K562 (cell line): ENCODE results near the gene MS4A2. TPM values are rescaled to one million over a fixed set of nuclear protein-coding genes. Genes with fewer than 3 reads are reported as not detected.

Source experiments
- CSDE1 ChIP-seq, 2 experiments: fragments of 450-650 bp; IDR thresholded peaks; 2 replicates each; pipeline ENCODE4 v1.6.1; 2016; ENCODE audit warnings: mild to moderate bottlenecking in 1 of 2
- CTCFL ChIP-seq: IDR thresholded peaks from 2 replicates; pipeline ENCODE4 v1.6.1; 2011; ENCODE audit warnings: borderline replicate concordance, low read depth, mild to moderate bottlenecking, moderate library complexity, low read length; ENCODE audit not compliant: insufficient read depth, poor library complexity, severe bottlenecking
- DMBX1 ChIP-seq: fragments of 250-450 bp; sonication (Bioruptor Pico); IDR thresholded peaks from 2 replicates; pipeline ENCODE4 v1.8.0; 2022; ENCODE audit warnings: inconsistent platforms, mild to moderate bottlenecking, moderate library complexity, borderline replicate concordance
- FIP1L1 ChIP-seq: fragments of 200-400 bp; formaldehyde crosslinking; IDR thresholded peaks from 2 replicates; pipeline ENCODE4 v1.6.1; 2018; ENCODE audit warnings: mild to moderate bottlenecking, low read depth, low read length; ENCODE audit not compliant: poor library complexity, severe bottlenecking
- FOXA3 ChIP-seq, 2 experiments: fragments of 450-650 bp in 1 of 2; sonication (generic) in 1 of 2; formaldehyde crosslinking; IDR thresholded peaks in 1 of 2; conservative IDR thresholded peaks in 1 of 2; 2 replicates each; pipeline versions ENCODE4 v1.4.0 to v1.8.0; 2020 to 2022; ENCODE audit warnings: mild to moderate bottlenecking in 2 of 2, missing genetic modification reagents in 1 of 2
- FOXM1 ChIP-seq, 2 experiments: fragments of 450-650 bp in 1 of 2; sonication (generic) in 1 of 2; formaldehyde crosslinking in 1 of 2; IDR thresholded peaks; 2 replicates each; pipeline versions ENCODE4 v1.6.1 to v1.9.0; 2017 to 2022; ENCODE audit warnings: low read depth in 2 of 2, mild to moderate bottlenecking in 2 of 2, missing genetic modification reagents in 1 of 2, moderate library complexity in 1 of 2
- MGA ChIP-seq: fragments of 450-650 bp; IDR thresholded peaks from 2 replicates; pipeline ENCODE4 v1.6.1; 2016; ENCODE audit warnings: mild to moderate bottlenecking, moderate library complexity
- RCOR1 ChIP-seq, 2 experiments: IDR thresholded peaks; 2 replicates each; pipeline ENCODE4 v1.6.1; 2012; ENCODE audit warnings: low read depth in 2 of 2, low read length in 2 of 2, borderline replicate concordance in 1 of 2, improper control_type of control experiment in 1 of 2
- SMARCE1 ChIP-seq: fragments of 450-650 bp; IDR thresholded peaks from 2 replicates; pipeline ENCODE4 v1.7.1; 2016; ENCODE audit warnings: mild to moderate bottlenecking
- TEAD4 ChIP-seq, 2 experiments: sonication (generic) in 1 of 2; formaldehyde crosslinking in 1 of 2; IDR thresholded peaks; 2 replicates each; pipeline versions ENCODE4 v1.6.1 to v1.8.0; 2012 to 2022; ENCODE audit warnings: borderline replicate concordance in 1 of 2, inconsistent platforms in 1 of 2, low read length in 1 of 2, mild to moderate bottlenecking in 1 of 2, missing genetic modification reagents in 1 of 2
- ZNF143 ChIP-seq: sonication (generic); formaldehyde crosslinking; IDR thresholded peaks from 2 replicates; pipeline ENCODE4 v1.9.0; 2022; ENCODE audit warnings: mild to moderate bottlenecking, missing genetic modification reagents
- ZNF699 ChIP-seq: fragments of 250-450 bp; sonication (Bioruptor Pico); IDR thresholded peaks from 2 replicates; pipeline ENCODE4 v1.8.0; 2021; ENCODE audit warnings: mild to moderate bottlenecking, moderate library complexity; ENCODE audit not compliant: insufficient replicate concordance
- polyA plus RNA-seq, 8 experiments: library from polyadenylated mRNA; depleted of rRNA in 4 of 8; stranded (reverse) in 5 of 8; unstranded in 3 of 8; fragments of >200 nt; fragmentation: Nextera tagmentation in 2 of 8; fragmentation: Illumina TruSeq in 1 of 8; extraction: Ambion mirVana in 2 of 8; extraction: Trizol in 1 of 8; gene quantifications; 2 replicates each; pipeline versions ENCODE4 v1.2.1 to v1.2.3, GENCODE V29; 2011 to 2014; ENCODE audit warnings: inconsistent platforms in 1 of 8, missing spikeins in 1 of 8
- total RNA-seq, 7 experiments: library from RNA; depleted of rRNA in 6 of 7; stranded (reverse); fragments of >200 nt in 6 of 7; fragmentation: Illumina TruSeq in 2 of 7; extraction: Trizol in 2 of 7; gene quantifications; 2 replicates each; pipeline versions ENCODE4 v1.2.1 to v1.2.3, GENCODE V29; 2011 to 2021; ENCODE audit warnings: low replicate concordance in 1 of 7

Gene MS4A2
- total and polyA plus RNA-seq, 9 of the 15 experiments (the other 6 are each of a cell fraction or from before 2014, with no cell fraction given) = 0.06 to 5.7 (median 0.86) TPM

GRCh38 chr11:60124802-60125432, 36.5 kb downstream of the MS4A2 start (continued):
- TF ChIP-seq CTCFL (no peak), RCOR1 (IDR thresholded peaks at IDR 0.05; ENCODE audit: borderline replicate concordance in 1 of 2, low read depth in 2 of 2, low read length in 2 of 2) (0 out of 4 replicates have a peak, but pooled peaks of 1 of the 2 experiments have one; percentile 13), ZNF143 (CRISPR knock-in tag) (no peak), TEAD4 (IDR thresholded peaks at IDR 0.05; ENCODE audit: low read length) (no peak), TEAD4 (CRISPR knock-in tag; IDR thresholded peaks at IDR 0.05; ENCODE audit: borderline replicate concordance) (no peak), FOXM1 (IDR thresholded peaks at IDR 0.05; ENCODE audit: low read depth) (0 out of 2 replicates have a peak, but pooled peaks have one; percentile 11), FOXM1 (CRISPR knock-in tag; IDR thresholded peaks at IDR 0.05; ENCODE audit: low read depth) (no peak), ZNF699 (CRISPR knock-in tag) (no peak), MGA (no peak), SMARCE1 (no peak), DMBX1 (CRISPR knock-in tag) (0 out of 2 replicates have a peak, but pooled peaks have one; percentile 23), FIP1L1 (no peak), CSDE1 (IDR thresholded peaks at IDR 0.05) (no peak), FOXA3 (CRISPR knock-in tag; conservative IDR thresholded peaks at IDR 0.05 in 1 of 2, IDR thresholded peaks at IDR 0.05 in 1 of 2) (0 out of 4 replicates have a peak, but pooled peaks of 1 of the 2 experiments have one; percentile 28)
